C4-2B (cell line): ENCODE measurements around the gene SHQ1.
A peak's percentile ranks its signal among the peaks of the same experiment; 100 is the strongest.

Experiments used
- H3K27ac ChIP-seq: fragments of 450-650 bp; 2 replicates; pipeline ENCODE4 v1.5.1; 2017
- ZFX ChIP-seq: fragments of 450-650 bp; IDR thresholded peaks from 2 replicates; pipeline ENCODE4 v1.6.1; 2017
- TF ChIP-seq, protein P1 (sequence below): fragments of 450-650 bp; conservative IDR thresholded peaks from 2 replicates; pipeline ENCODE4 v1.5.1; 2017; ENCODE audit warnings: mild to moderate bottlenecking

Gene SHQ1

DNA sequence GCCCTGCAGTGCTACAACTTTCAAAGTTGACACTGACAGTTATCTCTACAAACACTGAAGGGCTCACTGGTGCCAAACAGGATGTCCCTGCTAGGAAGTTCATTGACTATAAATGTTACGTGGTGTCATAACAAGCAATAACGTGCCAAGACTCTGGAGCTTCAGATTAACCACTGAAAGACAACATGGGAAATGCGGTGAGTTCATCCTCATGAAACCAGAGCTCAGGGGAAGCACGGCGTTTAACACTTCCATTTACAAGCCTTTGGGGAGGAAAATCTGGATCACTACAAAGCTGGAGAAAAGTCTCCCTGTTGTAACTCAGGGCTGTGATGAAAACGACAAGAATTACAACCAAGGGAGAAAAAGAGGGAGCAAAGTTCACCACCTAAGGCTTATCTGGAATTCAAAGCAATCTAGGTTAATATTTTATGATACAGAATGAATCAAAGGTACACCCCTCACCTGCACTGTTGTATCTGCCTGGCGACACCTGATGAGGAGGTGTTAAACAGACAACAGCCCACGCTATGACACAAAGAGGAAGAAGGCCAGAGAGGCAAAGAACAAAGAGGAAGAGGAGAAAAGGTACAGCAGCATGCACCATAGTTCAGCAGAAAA is 27.0 kb downstream of the SHQ1 start:
- TF ChIP-seq, protein P1, sequence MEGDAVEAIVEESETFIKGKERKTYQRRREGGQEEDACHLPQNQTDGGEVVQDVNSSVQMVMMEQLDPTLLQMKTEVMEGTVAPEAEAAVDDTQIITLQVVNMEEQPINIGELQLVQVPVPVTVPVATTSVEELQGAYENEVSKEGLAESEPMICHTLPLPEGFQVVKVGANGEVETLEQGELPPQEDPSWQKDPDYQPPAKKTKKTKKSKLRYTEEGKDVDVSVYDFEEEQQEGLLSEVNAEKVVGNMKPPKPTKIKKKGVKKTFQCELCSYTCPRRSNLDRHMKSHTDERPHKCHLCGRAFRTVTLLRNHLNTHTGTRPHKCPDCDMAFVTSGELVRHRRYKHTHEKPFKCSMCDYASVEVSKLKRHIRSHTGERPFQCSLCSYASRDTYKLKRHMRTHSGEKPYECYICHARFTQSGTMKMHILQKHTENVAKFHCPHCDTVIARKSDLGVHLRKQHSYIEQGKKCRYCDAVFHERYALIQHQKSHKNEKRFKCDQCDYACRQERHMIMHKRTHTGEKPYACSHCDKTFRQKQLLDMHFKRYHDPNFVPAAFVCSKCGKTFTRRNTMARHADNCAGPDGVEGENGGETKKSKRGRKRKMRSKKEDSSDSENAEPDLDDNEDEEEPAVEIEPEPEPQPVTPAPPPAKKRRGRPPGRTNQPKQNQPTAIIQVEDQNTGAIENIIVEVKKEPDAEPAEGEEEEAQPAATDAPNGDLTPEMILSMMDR = no peak
- no peak for TF ChIP-seq ZFX
- peak overlapping the region; percentile 70; the same call in 1 of the 2 replicates for H3K27ac ChIP-seq

GRCh38 chr3:72820415-72820814 is 27.8 kb downstream of the SHQ1 start:
- TF ChIP-seq ZFX = no peak
- TF ChIP-seq, protein P1 = no peak
- H3K27ac ChIP-seq = peak overlapping the region; percentile 70; the same call in 1 of the 2 replicates

DNA sequence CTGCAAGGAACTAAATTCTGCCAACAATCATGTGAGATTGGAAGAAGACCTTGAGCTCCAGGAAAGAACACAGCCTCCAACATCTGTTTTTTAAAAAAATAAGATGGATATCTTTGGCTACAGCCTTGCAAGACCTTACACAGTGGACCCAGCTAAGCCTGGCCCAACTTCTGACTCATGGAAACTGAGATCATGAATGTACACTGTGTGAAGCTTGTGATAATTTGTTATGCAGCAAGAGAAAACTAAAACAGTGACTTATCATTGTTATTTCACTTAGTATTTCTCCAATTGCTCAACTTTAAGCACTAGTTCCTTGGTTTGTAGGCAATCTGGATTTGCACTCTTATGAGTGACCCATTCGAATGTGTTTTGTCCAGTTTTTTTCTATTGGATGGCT is 29.3 kb downstream of the SHQ1 start:
- H3K27ac ChIP-seq = no peak overlapping the region
- TF ChIP-seq, protein P1 = no peak
- TF ChIP-seq ZFX = no peak

DNA sequence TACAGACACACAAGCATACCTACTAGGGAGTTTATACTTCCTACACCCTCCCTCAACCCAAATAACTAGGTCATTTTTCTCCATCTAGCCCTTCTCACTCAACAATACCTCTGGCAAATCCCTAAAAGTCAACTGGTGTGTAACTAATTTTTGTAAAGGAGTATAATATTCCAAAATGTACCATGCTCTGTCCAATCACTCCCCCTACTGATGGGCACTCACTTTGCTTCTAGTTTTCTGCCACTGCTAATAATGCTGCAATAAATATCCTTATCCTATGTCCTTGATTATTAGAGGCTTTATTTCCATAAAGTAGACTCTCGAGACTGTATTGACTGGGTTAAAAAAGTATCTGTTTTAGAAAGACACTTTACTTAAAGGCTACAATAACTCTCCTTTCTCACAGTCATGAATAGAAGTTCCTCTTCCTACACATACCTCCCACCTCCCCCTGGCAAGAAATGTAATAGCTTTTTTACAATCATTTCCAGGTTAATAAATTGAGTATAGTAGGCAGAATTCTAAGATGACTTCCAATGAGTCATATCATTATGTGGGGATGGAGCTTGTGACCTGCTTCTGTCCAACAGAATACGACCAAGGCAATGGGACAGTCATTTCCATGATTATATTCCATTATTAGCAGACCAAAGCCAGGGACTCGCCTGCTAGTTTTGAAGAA is 30.0 kb downstream of the SHQ1 start:
- no peak overlapping the region for H3K27ac ChIP-seq

GRCh38 chr3:72816862-72817355 is 31.3 kb downstream of the SHQ1 start:
- TF ChIP-seq, protein P1 = no peak
- no peak for TF ChIP-seq ZFX
- no peak overlapping the region for H3K27ac ChIP-seq

More for the DNA sequence above, 30.0 kb downstream of the SHQ1 start:
- TF ChIP-seq, protein P1 = peak; percentile 72
- TF ChIP-seq ZFX = no peak

DNA sequence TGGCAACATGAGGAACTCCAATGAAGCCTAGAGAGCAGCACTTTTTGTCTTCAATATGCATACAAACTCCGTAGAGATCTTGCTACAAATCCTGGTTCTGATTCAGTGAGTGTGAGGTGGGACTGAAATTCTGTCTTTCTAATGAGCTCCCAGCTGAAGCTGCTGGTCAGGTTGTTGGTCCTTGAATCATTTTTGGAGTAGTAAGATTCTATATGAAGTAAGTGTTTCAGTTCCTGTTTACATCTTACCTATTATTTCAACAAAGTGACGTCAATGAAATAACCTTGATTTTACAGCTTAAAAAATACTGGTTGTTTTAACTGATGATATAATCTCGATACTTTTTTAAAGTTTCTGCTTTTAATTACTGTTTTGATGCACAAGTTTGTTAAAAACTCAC is 33.9 kb downstream of the SHQ1 start:
- no peak overlapping the region for H3K27ac ChIP-seq
- TF ChIP-seq, protein P1 = no peak
- no peak for TF ChIP-seq ZFX

GRCh38 chr3:72812201-72812600 is 36.0 kb downstream of the SHQ1 start:
- H3K27ac ChIP-seq = no peak overlapping the region
- TF ChIP-seq, protein P1 = no peak
- no peak for TF ChIP-seq ZFX
